HEK293 (cell line): ENCODE measurements around the gene PLEKHM2.

Experiments used
- CTCF ChIA-PET: fragments of 350-600 bp; formaldehyde crosslinking; extraction: SDS; loops from one replicate; lab custom pipeline; 2021; ENCODE audit warnings: antibody characterized with exemption; lab: Yijun Ruan, JAX
- POLR2A ChIA-PET: fragments of 300-600 bp; formaldehyde crosslinking; extraction: SDS; loops from one replicate; lab custom pipeline; 2020; ENCODE audit warnings: antibody characterized with exemption, inconsistent platforms; lab: Yijun Ruan, JAX
- H3K27ac ChIP-seq: fragments of 200-500 bp; sonication (Bioruptor generic); 2 replicates; pipeline ENCODE4 v1.5.1; 2014; ENCODE audit warnings: low read depth, low read length, control low read depth, inconsistent platforms; ENCODE audit errors: extremely low read depth
- H3K36me3 ChIP-seq, 2 experiments: fragments of 200-500 bp in 1 of 2; sonication (Bioruptor generic) in 1 of 2; 1 replicate in 1 of 2; 2 replicates in 1 of 2; pipeline ENCODE4 v1.5.1; 2014 to 2017; ENCODE audit warnings: inconsistent platforms in 2 of 2, low read length in 2 of 2; ENCODE audit not compliant: control insufficient read depth in 2 of 2, insufficient read depth in 1 of 2
- H3K4me1 ChIP-seq: fragments of 200-500 bp; sonication (Bioruptor generic); 2 replicates; pipeline ENCODE4 v1.5.1; 2014; ENCODE audit warnings: mild to moderate bottlenecking, low read length, inconsistent platforms; ENCODE audit not compliant: control insufficient read depth, insufficient read depth
- H3K4me3 ChIP-seq: 2 replicates; pipeline ENCODE4 v1.5.1; 2011; ENCODE audit warnings: low read depth, mild to moderate bottlenecking, control low read depth, low read length, moderate library complexity
- H3K9me3 ChIP-seq: fragments of 200-500 bp; sonication (Bioruptor generic); 2 replicates; pipeline ENCODE4 v1.5.1; 2014; ENCODE audit warnings: low read depth, low read length, inconsistent platforms; ENCODE audit not compliant: control insufficient read depth, insufficient read depth
- EGR2 ChIP-seq: fragments of 450-650 bp; formaldehyde crosslinking; IDR thresholded peaks from 2 replicates; pipeline ENCODE4 v1.5.1; 2016; ENCODE audit warnings: low read depth, missing biosample characterization, missing genetic modification characterization
- FEZF1 ChIP-seq: fragments of 450-650 bp; formaldehyde crosslinking; IDR thresholded peaks from 2 replicates; pipeline ENCODE4 v1.5.1; 2016; ENCODE audit warnings: missing biosample characterization, missing genetic modification characterization
- GLIS1 ChIP-seq: fragments of 450-650 bp; formaldehyde crosslinking; IDR thresholded peaks from 2 replicates; pipeline ENCODE4 v1.5.1; 2016; ENCODE audit warnings: missing biosample characterization, missing genetic modification characterization
- KLF16 ChIP-seq: fragments of 450-650 bp; formaldehyde crosslinking; IDR thresholded peaks from 2 replicates; pipeline ENCODE4 v1.5.1; 2017; ENCODE audit warnings: missing biosample characterization, missing genetic modification characterization
- MEIS1 ChIP-seq: sonication (generic); formaldehyde crosslinking; IDR thresholded peaks from 2 replicates; pipeline ENCODE4 v1.8.1; 2022; ENCODE audit warnings: missing genetic modification reagents, mild to moderate bottlenecking, borderline replicate concordance
- SCRT1 ChIP-seq: fragments of 450-650 bp; formaldehyde crosslinking; IDR thresholded peaks from 2 replicates; pipeline ENCODE4 v1.5.1; 2016; ENCODE audit warnings: missing biosample characterization, missing genetic modification characterization, borderline replicate concordance
- SCRT2 ChIP-seq: fragments of 450-650 bp; formaldehyde crosslinking; IDR thresholded peaks from 2 replicates; pipeline ENCODE4 v1.5.1; 2016; ENCODE audit warnings: missing biosample characterization, missing genetic modification characterization
- ZNF114 ChIP-seq: fragments of 450-650 bp; formaldehyde crosslinking; IDR thresholded peaks from 2 replicates; pipeline ENCODE4 v1.5.0; 2017; ENCODE audit warnings: missing biosample characterization, missing genetic modification characterization
- ZNF132 ChIP-seq: fragments of 450-650 bp; formaldehyde crosslinking; IDR thresholded peaks from 2 replicates; pipeline ENCODE4 v1.5.1; 2017; ENCODE audit warnings: missing biosample characterization, missing genetic modification characterization, borderline replicate concordance
- ZNF146 ChIP-seq: fragments of 450-650 bp; formaldehyde crosslinking; IDR thresholded peaks from 2 replicates; pipeline ENCODE4 v1.5.1; 2016; ENCODE audit warnings: missing biosample characterization, missing genetic modification characterization
- ZNF16 ChIP-seq: fragments of 450-650 bp; formaldehyde crosslinking; IDR thresholded peaks from 2 replicates; pipeline ENCODE4 v1.5.1; 2016; ENCODE audit warnings: low read depth, missing biosample characterization, missing genetic modification characterization
- ZNF202 ChIP-seq: fragments of 450-650 bp; formaldehyde crosslinking; IDR thresholded peaks from 2 replicates; pipeline ENCODE4 v1.5.1; 2016; ENCODE audit warnings: missing biosample characterization, missing genetic modification characterization, borderline replicate concordance
- ZNF214 ChIP-seq: fragments of 450-650 bp; formaldehyde crosslinking; IDR thresholded peaks from 2 replicates; pipeline ENCODE4 v1.5.1; 2017; ENCODE audit warnings: missing biosample characterization, mild to moderate bottlenecking, missing genetic modification characterization, borderline replicate concordance
- ZNF223 ChIP-seq: fragments of 450-650 bp; formaldehyde crosslinking; IDR thresholded peaks from 2 replicates; pipeline ENCODE4 v1.5.1; 2016; ENCODE audit warnings: missing biosample characterization, missing genetic modification characterization
- ZNF266 ChIP-seq: fragments of 450-650 bp; formaldehyde crosslinking; IDR thresholded peaks from 2 replicates; pipeline ENCODE4 v1.5.1; 2016; ENCODE audit warnings: missing biosample characterization, missing genetic modification characterization, low read depth
- ZNF341 ChIP-seq: fragments of 450-650 bp; formaldehyde crosslinking; IDR thresholded peaks from 2 replicates; pipeline ENCODE4; 2016; ENCODE audit warnings: low read depth, missing biosample characterization, missing genetic modification characterization
- ZNF350 ChIP-seq: fragments of 450-650 bp; formaldehyde crosslinking; IDR thresholded peaks from 2 replicates; pipeline ENCODE4 v1.5.0; 2017; ENCODE audit warnings: missing biosample characterization, mild to moderate bottlenecking, missing genetic modification characterization
- ZNF37A ChIP-seq: fragments of 450-650 bp; IDR thresholded peaks from 2 replicates; pipeline ENCODE4 v1.5.1; 2018; ENCODE audit warnings: missing biosample characterization, missing genetic modification characterization
- ZNF792 ChIP-seq: fragments of 450-650 bp; formaldehyde crosslinking; IDR thresholded peaks from 2 replicates; pipeline ENCODE4 v1.5.1; 2016; ENCODE audit warnings: missing biosample characterization, missing genetic modification characterization
- TF ChIP-seq, protein P1 (sequence below): fragments of 450-650 bp; formaldehyde crosslinking; IDR thresholded peaks from 2 replicates; pipeline ENCODE4 v1.5.1; 2016; ENCODE audit warnings: missing biosample characterization, missing genetic modification characterization
- TF ChIP-seq, protein P2 (sequence below): fragments of 450-650 bp; formaldehyde crosslinking; IDR thresholded peaks from 2 replicates; pipeline ENCODE4 v1.5.1; 2016; ENCODE audit warnings: missing biosample characterization, missing genetic modification characterization
- TF ChIP-seq, protein P3 (sequence below): fragments of 450-650 bp; formaldehyde crosslinking; IDR thresholded peaks from 2 replicates; pipeline ENCODE4 v1.5.1; 2016; ENCODE audit warnings: missing biosample characterization, missing genetic modification characterization

Gene PLEKHM2

DNA sequence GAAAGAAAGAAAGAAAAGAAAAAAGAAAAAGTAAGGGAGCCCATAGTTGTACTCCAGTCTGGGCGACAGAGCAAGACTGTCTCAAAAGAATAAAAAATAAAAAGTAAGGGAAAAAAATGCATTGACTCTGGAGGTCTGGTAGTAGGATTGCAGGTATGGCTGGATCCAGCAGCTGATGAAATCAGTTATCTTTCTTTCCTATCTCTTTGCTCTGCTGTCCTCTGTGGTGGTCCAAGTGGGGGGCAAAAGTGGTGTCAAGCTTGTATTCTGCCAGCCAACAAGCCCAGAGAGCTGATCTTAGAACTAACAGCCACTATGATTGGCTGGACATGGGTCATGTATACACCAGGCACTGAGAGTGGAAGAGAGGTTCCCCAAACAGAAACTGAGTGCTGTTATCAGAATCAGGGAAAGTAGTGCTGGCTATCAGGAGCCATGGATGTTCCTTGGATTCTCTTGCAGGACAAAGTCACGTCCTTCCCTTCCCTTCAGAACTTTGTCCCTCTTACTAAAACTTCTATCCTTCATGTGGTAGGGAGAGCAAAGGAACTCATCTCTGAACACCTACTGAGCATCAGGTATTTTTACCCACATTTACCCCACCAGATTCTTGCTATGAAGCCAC is 71.0 kb downstream of the PLEKHM2 start:
- ChIA-PET POLR2A (interaction anchor here (1.8 kb wide), 1 partner anchor 11 kb away, joined by 5 read pairs; no protein-coding TSS in a partner anchor), CTCF (interaction anchor here (0.6 to 1.1 kb wide), 2 partner anchors 9 to 14 kb away, joined by 4 read pairs; no protein-coding TSS in a partner anchor)
- no peak for TF ChIP-seq MEIS1 (CRISPR knock-in tag)
- TF ChIP-seq, protein P1, sequence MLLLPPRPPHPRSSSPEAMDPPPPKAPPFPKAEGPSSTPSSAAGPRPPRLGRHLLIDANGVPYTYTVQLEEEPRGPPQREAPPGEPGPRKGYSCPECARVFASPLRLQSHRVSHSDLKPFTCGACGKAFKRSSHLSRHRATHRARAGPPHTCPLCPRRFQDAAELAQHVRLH, result peak; percentile 64; the same call in 1 of the 2 replicates
- TF ChIP-seq ZNF214 (tag by site-specific recombination), result no peak
- TF ChIP-seq KLF16 (tag by site-specific recombination), result no peak
- TF ChIP-seq, protein P2, sequence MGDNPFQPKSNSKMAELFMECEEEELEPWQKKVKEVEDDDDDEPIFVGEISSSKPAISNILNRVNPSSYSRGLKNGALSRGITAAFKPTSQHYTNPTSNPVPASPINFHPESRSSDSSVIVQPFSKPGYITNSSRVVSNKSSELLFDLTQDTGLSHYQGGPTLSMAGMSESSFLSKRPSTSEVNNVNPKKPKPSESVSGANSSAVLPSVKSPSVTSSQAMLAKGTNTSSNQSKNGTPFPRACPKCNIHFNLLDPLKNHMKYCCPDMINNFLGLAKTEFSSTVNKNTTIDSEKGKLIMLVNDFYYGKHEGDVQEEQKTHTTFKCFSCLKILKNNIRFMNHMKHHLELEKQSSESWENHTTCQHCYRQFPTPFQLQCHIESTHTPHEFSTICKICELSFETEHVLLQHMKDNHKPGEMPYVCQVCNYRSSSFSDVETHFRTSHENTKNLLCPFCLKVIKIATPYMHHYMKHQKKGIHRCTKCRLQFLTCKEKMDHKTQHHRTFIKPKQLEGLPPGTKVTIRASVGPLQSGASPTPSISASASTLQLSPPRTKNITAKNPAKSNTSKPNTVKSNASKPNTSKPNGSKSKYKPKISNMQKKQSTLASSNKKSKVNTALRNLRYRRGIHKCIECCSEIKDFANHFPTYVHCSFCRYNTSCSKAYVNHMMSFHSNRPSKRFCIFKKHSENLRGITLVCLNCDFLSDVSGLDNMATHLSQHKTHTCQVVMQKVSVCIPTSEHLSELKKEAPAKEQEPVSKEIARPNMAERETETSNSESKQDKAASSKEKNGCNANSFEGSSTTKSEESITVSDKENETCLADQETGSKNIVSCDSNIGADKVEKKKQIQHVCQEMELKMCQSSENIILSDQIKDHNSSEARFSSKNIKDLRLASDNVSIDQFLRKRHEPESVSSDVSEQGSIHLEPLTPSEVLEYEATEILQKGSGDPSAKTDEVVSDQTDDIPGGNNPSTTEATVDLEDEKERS (tag by site-specific recombination), result 0 out of 2 replicates have a peak, but pooled peaks have one; percentile 60
- TF ChIP-seq GLIS1 (tag by site-specific recombination), result peak; percentile 42
- no peak overlapping the region for H3K27ac ChIP-seq
- H3K36me3 ChIP-seq, result no peaks in the 10 kb centered on the region
- H3K4me3 ChIP-seq, result no peak overlapping the region
- no peaks in the 10 kb centered on the region for H3K9me3 ChIP-seq
- H3K4me1 ChIP-seq, result 0 out of 2 replicates have a peak, but pooled peaks cover 3% of the 10 kb centered on the region

DNA sequence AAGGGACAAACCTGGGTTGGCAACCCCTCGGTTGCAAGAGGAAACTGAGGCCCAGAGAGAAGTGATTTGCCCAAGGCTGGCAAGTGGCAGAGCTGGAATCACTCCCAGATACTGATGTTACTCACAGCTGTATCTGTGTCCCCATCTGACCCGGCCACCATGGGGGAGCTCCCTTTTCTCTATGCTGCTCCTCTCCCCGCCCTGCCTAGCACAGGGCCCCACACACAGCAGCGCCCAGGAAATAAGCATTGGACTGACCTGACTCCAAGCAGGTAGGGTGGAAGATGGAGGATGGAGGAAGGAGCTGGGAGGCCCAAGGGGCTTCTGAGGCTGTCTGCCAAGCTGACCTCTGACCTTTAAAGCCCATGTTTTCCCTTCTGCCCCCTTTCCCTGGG is 71.5 kb downstream of the PLEKHM2 start:
- CTCF ChIA-PET, result interaction anchor here (0.6 to 1.1 kb wide), 2 partner anchors 10 to 14 kb away, joined by 4 read pairs; no protein-coding TSS in a partner anchor

DNA sequence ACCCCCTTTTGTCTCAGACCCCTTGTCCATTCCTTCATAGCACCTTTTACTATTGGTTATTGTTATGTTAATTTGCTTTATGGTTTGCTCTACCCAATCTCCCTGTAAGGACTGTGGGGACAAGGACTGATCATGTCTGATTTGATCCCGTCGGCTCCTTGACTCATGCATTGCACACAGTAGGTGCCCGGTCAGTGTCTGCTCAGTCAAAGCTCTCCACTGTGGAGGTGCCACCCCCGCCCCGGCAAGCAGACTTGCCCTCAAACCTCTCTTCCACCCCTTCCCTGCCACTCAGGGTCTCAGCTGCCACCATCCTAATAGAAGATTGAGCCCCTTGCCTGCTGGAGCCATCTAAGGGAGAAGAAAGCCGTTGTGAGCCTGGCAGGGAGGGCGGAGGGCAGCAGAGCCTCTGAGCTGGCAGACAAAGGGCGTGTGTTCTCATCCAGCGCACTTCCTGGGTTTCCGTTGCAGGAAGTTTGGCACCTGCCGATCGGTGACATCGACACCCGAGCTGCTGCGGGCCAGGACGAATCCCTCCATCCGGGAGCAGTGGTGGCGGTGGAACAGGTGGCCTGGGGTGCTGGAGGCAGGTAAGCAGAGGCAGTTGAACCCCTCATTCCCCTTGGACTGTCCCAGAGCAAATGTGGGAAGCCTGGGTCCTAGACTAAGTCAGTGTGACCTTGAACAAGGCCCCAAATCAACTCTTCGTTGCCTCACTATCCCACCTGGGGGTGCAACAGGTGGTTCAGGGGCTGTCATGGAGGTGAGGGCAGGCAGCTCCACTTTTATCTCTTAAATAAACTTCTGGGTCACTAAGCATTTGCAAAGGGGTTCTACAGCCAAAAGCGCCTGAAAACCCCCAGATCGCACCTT is 72.3 kb downstream of the PLEKHM2 start:
- CTCF ChIA-PET, result no interaction called here
- H3K4me3 ChIP-seq, result no peak overlapping the region
- no peak overlapping the region for H3K27ac ChIP-seq
- POLR2A ChIA-PET, result interaction anchor here (1.8 kb wide), 1 partner anchor 12 kb away, joined by 5 read pairs; no protein-coding TSS in a partner anchor
- TF ChIP-seq SCRT2 (tag by site-specific recombination), result peak; percentile 97
- TF ChIP-seq SCRT1 (tag by site-specific recombination), result peak; percentile 93
- no peak for TF ChIP-seq ZNF202 (tag by site-specific recombination)
- TF ChIP-seq ZNF114, result no peak
- H3K36me3 ChIP-seq, result no peaks in the 10 kb centered on the region
- peaks cover 7% of the 10 kb centered on the region; the same call in 1 of the 2 replicates for H3K4me1 ChIP-seq
- H3K9me3 ChIP-seq, result no peaks in the 10 kb centered on the region

More for the DNA sequence above, 71.5 kb downstream of the PLEKHM2 start:
- POLR2A ChIA-PET, result interaction anchor here (1.8 kb wide), 1 partner anchor 12 kb away, joined by 5 read pairs; no protein-coding TSS in a partner anchor
- Histone ChIP-seq H3K4me3 (no peak overlapping the region), H3K27ac (no peak overlapping the region), H3K9me3 (no peaks in the 10 kb centered on the region), H3K4me1 (peaks cover 4% of the 10 kb centered on the region; the same call in 1 of the 2 replicates), H3K36me3 (no peaks in the 10 kb centered on the region)
- TF ChIP-seq ZNF266 (tag by site-specific recombination) (no peak), EGR2 (no peak), ZNF37A (tag by site-specific recombination) (no peak), ZNF16 (tag by site-specific recombination) (no peak), ZNF792 (no peak), ZNF341 (tag by site-specific recombination) (no peak), ZNF223 (tag by site-specific recombination) (no peak), GLIS1 (tag by site-specific recombination) (peak; percentile 15; the same call in 1 of the 2 replicates), FEZF1 (tag by site-specific recombination) (0 out of 2 replicates have a peak, but pooled peaks have one; percentile 30), ZNF350 (tag by site-specific recombination) (no peak), ZNF132 (tag by site-specific recombination) (no peak), ZNF146 (tag by site-specific recombination) (no peak)
- TF ChIP-seq, protein P3, sequence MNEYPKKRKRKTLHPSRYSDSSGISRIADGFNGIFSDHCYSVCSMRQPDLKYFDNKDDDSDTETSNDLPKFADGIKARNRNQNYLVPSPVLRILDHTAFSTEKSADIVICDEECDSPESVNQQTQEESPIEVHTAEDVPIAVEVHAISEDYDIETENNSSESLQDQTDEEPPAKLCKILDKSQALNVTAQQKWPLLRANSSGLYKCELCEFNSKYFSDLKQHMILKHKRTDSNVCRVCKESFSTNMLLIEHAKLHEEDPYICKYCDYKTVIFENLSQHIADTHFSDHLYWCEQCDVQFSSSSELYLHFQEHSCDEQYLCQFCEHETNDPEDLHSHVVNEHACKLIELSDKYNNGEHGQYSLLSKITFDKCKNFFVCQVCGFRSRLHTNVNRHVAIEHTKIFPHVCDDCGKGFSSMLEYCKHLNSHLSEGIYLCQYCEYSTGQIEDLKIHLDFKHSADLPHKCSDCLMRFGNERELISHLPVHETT (tag by site-specific recombination), result no peak
